KMS-11 (cell line): Measurements from ENCODE around the gene ANKRD49.

Experiments
- H2AFZ ChIP-seq: fragments of 200-600 bp; sonication (generic); 2 replicates; pipeline ENCODE4 v1.6.1; 2016; ENCODE audit warnings: antibody characterized with exemption, mixed run types, low read depth
- H3K27ac ChIP-seq: fragments of 200-600 bp; sonication (generic); 2 replicates; pipeline ENCODE4 v1.6.1; 2016; ENCODE audit warnings: mild to moderate bottlenecking, mixed run types
- H3K27me3 ChIP-seq: fragments of 200-600 bp; sonication (generic); 2 replicates; pipeline ENCODE4 v1.6.1; 2017; ENCODE audit warnings: mild to moderate bottlenecking, low read depth, mixed run types, moderate library complexity; ENCODE audit not compliant: insufficient read depth
- H3K36me3 ChIP-seq: fragments of 200-600 bp; sonication (generic); 2 replicates; pipeline ENCODE4 v1.6.1; 2017; ENCODE audit warnings: mild to moderate bottlenecking, mixed run types; ENCODE audit not compliant: insufficient read depth
- H3K4me1 ChIP-seq: fragments of 200-600 bp; sonication (generic); 2 replicates; pipeline ENCODE4 v1.6.1; 2016; ENCODE audit warnings: mild to moderate bottlenecking, low read depth, mixed run types; ENCODE audit not compliant: poor library complexity, severe bottlenecking
- H3K4me2 ChIP-seq: fragments of 200-600 bp; sonication (generic); 2 replicates; pipeline ENCODE4 v1.7.0; 2016; ENCODE audit warnings: mild to moderate bottlenecking, mixed run types
- H3K4me3 ChIP-seq: fragments of 200-600 bp; sonication (generic); IDR thresholded peaks from 2 replicates; pipeline ENCODE4 v1.6.1; 2017; ENCODE audit warnings: low read depth, low read length, mixed read lengths; ENCODE audit not compliant: insufficient read depth
- H3K79me2 ChIP-seq: fragments of 200-600 bp; sonication (generic); 2 replicates; pipeline ENCODE4 v1.6.1; 2016; ENCODE audit warnings: low read depth, mixed run types; ENCODE audit not compliant: insufficient read depth
- H3K9ac ChIP-seq: fragments of 200-600 bp; sonication (generic); 2 replicates; pipeline ENCODE4 v1.6.1; 2016; ENCODE audit warnings: mild to moderate bottlenecking, mixed run types
- H4K20me1 ChIP-seq: fragments of 200-600 bp; sonication (generic); 2 replicates; pipeline ENCODE4 v1.6.1; 2016; ENCODE audit warnings: mild to moderate bottlenecking, mixed run types; ENCODE audit not compliant: insufficient read depth
- TF ChIP-seq, protein P1 (sequence below): fragments of 200-600 bp; sonication (generic); conservative IDR thresholded peaks from 2 replicates; pipeline ENCODE4 v1.6.1; 2017; ENCODE audit warnings: low read depth, mild to moderate bottlenecking, antibody characterized with exemption, low read length, moderate library complexity, mixed read lengths

The ANKRD49 gene

DNA sequence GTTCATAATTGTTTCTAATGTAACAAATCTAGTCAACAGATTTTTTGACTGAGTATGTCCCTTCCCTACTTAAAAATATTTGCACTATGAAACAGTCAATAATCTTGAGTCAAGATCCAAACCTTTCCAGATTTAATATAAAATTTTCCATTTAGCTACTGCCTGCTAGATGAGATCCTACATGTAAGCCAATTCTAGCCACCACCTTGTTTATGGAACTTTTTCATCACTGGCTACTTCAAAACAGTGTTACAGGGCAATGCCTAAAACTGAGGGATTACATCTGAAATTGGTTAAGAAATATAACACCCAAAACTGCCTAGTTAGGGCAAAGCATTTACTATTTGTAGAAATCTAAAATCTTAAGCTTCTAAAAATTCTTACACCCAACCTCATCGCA is 39.4 kb downstream of the ANKRD49 start:
- TF ChIP-seq, protein P1, sequence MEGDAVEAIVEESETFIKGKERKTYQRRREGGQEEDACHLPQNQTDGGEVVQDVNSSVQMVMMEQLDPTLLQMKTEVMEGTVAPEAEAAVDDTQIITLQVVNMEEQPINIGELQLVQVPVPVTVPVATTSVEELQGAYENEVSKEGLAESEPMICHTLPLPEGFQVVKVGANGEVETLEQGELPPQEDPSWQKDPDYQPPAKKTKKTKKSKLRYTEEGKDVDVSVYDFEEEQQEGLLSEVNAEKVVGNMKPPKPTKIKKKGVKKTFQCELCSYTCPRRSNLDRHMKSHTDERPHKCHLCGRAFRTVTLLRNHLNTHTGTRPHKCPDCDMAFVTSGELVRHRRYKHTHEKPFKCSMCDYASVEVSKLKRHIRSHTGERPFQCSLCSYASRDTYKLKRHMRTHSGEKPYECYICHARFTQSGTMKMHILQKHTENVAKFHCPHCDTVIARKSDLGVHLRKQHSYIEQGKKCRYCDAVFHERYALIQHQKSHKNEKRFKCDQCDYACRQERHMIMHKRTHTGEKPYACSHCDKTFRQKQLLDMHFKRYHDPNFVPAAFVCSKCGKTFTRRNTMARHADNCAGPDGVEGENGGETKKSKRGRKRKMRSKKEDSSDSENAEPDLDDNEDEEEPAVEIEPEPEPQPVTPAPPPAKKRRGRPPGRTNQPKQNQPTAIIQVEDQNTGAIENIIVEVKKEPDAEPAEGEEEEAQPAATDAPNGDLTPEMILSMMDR, result no peak
- H3K4me2 ChIP-seq, result no peak overlapping the region
- no peak overlapping the region for H3K27ac ChIP-seq
- H3K36me3 ChIP-seq, result no peaks in the 10 kb centered on the region
- no peak overlapping the region for H3K9ac ChIP-seq
- no peaks in the 10 kb centered on the region for H4K20me1 ChIP-seq
- no peak overlapping the region for H3K4me3 ChIP-seq
- no peaks in the 10 kb centered on the region for H3K4me1 ChIP-seq
- H3K27me3 ChIP-seq, result no peaks in the 10 kb centered on the region
- no peaks in the 10 kb centered on the region for H3K79me2 ChIP-seq
- no peak overlapping the region for H2AFZ ChIP-seq

DNA sequence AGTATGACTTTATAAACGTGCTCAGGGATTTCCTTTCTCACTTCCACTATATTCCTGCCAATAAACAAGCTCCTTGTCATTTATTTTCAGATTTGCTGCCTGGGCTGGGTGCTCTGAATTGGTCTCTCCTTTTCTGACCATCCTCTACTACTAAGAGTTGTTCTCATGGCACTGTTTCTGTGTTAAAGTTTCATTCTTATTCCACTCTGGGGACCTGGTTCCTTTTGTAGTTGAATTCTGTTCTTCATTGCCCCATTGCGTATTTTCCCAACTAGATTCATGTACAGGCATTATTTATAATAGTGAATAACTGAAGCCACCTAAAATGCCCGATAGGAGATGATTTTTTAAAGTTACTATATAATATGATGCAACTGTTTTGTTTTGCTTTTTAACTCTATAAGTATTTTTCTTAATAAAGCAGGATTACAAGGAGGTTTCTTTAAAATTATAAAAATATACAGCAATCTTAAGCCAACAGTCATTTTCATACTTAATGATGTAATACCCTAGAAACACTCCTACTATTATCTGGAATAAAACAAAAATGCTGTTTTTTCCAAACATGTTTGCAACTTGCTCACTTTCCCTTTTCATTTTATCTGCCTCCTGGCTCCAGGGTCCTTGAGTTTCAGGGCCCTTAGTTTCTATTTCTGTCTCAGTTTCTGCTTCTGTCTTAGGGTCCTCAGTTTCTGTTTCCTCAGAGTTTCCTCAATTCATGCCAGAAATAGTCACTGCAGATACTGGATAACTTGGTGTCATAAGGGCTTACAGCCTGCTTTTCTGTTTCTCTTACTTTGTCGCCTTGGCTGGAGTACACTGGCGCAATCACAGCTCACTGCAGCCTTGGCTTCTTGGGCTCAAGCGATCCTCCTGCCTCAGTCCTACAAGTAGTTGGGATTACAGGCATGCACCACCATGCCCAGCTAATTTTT is 40.2 kb downstream of the ANKRD49 start:
- no peaks in the 10 kb centered on the region for H3K79me2 ChIP-seq
- H3K4me1 ChIP-seq, result no peaks in the 10 kb centered on the region
- no peak overlapping the region for H3K27ac ChIP-seq
- no peaks in the 10 kb centered on the region for H3K27me3 ChIP-seq
- no peak overlapping the region for H3K9ac ChIP-seq
- no peak overlapping the region for H2AFZ ChIP-seq
- no peaks in the 10 kb centered on the region for H3K36me3 ChIP-seq
- no peaks in the 10 kb centered on the region for H4K20me1 ChIP-seq
- TF ChIP-seq, protein P1, result no peak
- no peak overlapping the region for H3K4me2 ChIP-seq
- H3K4me3 ChIP-seq, result no peak overlapping the region

DNA sequence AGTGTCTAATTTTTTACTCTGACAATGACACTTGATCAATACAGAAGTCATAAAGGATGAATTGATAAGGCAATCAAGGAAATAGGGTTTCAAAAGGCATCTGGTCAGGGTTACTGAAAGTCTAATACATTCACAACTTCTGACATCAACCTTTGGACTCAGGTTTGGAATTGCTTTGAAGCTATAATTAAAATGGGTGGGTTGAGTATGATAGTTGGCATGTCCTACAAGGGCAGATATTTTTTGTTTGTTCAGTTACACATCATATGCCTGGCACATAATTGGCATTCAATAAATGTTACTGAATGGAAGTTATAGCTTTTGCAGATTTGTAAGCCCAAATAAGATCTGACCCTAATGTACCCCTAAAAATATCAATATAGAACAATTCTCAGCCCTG is 42.6 kb downstream of the ANKRD49 start:
- Histone ChIP-seq H3K27ac (no peak overlapping the region), H3K4me2 (no peak overlapping the region), H3K27me3 (no peaks in the 10 kb centered on the region), H3K4me1 (no peaks in the 10 kb centered on the region), H3K4me3 (no peak overlapping the region), H3K79me2 (no peaks in the 10 kb centered on the region), H3K36me3 (no peaks in the 10 kb centered on the region), H3K9ac (no peak overlapping the region), H4K20me1 (no peaks in the 10 kb centered on the region), H2AFZ (no peak overlapping the region)
- TF ChIP-seq, protein P1, result no peak

DNA sequence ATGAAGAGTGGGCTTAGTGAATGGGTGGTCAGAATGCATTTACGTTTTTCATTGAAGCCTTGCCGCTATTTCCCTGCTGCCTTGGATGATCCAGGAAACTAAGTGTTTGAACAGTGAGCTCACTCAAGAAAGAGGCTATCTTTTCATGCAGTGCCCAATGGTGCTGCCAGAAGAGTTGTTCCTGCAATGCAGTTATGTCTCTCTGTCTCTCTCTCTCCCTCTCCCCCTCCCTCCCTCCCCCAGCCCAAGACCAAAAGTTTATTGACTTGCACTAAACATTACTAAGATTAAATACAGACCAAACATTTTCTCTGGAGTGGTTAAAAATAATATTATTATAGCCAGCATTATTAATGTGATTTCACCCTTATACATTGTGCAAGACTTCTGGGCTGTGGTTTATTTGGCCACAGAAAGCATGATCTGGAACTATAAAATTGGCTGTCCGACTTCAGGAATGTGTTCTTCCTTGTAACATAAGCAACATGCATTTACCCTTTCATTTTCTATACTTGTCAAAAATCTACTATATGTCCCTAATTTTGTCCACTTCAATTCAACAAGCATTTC is 43.3 kb downstream of the ANKRD49 start:
- TF ChIP-seq, protein P1, result no peak
- Histone ChIP-seq H3K9ac (no peak overlapping the region), H3K4me2 (no peak overlapping the region), H3K4me3 (no peak overlapping the region), H4K20me1 (no peaks in the 10 kb centered on the region), H3K27ac (no peak overlapping the region), H3K36me3 (no peaks in the 10 kb centered on the region), H3K4me1 (no peaks in the 10 kb centered on the region), H2AFZ (no peak overlapping the region), H3K79me2 (no peaks in the 10 kb centered on the region), H3K27me3 (no peaks in the 10 kb centered on the region)
